KOPT-K1 (cell line): ENCODE measurements around the gene INHBB.

Experiments
- H3K27ac ChIP-seq: fragments of 200-600 bp; sonication (generic); 2 replicates; pipeline ENCODE4 v1.5.1; 2016; ENCODE audit warnings: antibody characterized with exemption, mild to moderate bottlenecking, low read depth, low read length; ENCODE audit not compliant: poor library complexity, severe bottlenecking
- H3K36me3 ChIP-seq: fragments of 200-600 bp; sonication (generic); 2 replicates; pipeline ENCODE4 v1.5.1; 2017; ENCODE audit warnings: antibody characterized with exemption, mild to moderate bottlenecking, low read length, moderate library complexity; ENCODE audit not compliant: insufficient read depth
- H3K9me3 ChIP-seq: fragments of 200-600 bp; sonication (generic); 2 replicates; pipeline ENCODE4 v1.5.1; 2017; ENCODE audit warnings: antibody characterized with exemption, low read length, mild to moderate bottlenecking; ENCODE audit not compliant: insufficient read depth, poor library complexity, severe bottlenecking

INHBB gene

GRCh38 chr2:120353931-120354330 is 8.0 kb downstream of the INHBB start:
- Histone ChIP-seq H3K9me3 (no peaks in the 10 kb centered on the region), H3K36me3 (no peaks in the 10 kb centered on the region), H3K27ac (no peak overlapping the region)

- H3K36me3 ChIP-seq: no peaks in the 10 kb centered on the region
- no peaks in the 10 kb centered on the region for H3K9me3 ChIP-seq
- no peak overlapping the region for H3K27ac ChIP-seq
Observed at GRCh38 chr2:120354467-120354866, 8.5 kb downstream of the INHBB start.

GRCh38 chr2:120354935-120355779 is 9.2 kb downstream of the INHBB start:
- H3K36me3 ChIP-seq: no peaks in the 10 kb centered on the region
- H3K9me3 ChIP-seq: no peaks in the 10 kb centered on the region
- no peak overlapping the region for H3K27ac ChIP-seq

- no peaks in the 10 kb centered on the region for H3K9me3 ChIP-seq
- H3K36me3 ChIP-seq: no peaks in the 10 kb centered on the region
- no peak overlapping the region for H3K27ac ChIP-seq
Observed at GRCh38 chr2:120355780-120356266, 9.9 kb downstream of the INHBB start.

- no peaks in the 10 kb centered on the region for H3K36me3 ChIP-seq
- no peaks in the 10 kb centered on the region for H3K9me3 ChIP-seq
- no peak overlapping the region for H3K27ac ChIP-seq
Observed at GRCh38 chr2:120357768-120358167, 11.8 kb downstream of the INHBB start.

GRCh38 chr2:120358734-120359465 is 13.0 kb downstream of the INHBB start:
- no peaks in the 10 kb centered on the region for H3K36me3 ChIP-seq
- H3K27ac ChIP-seq: no peak overlapping the region
- H3K9me3 ChIP-seq: no peaks in the 10 kb centered on the region

GRCh38 chr2:120360307-120360855 is 14.4 kb downstream of the INHBB start:
- Histone ChIP-seq H3K36me3 (no peaks in the 10 kb centered on the region), H3K9me3 (no peaks in the 10 kb centered on the region)

GRCh38 chr2:120362926-120363325 is 17.0 kb downstream of the INHBB start:
- Histone ChIP-seq H3K9me3 (no peaks in the 10 kb centered on the region), H3K36me3 (no peaks in the 10 kb centered on the region), H3K27ac (no peak overlapping the region)

More at GRCh38 chr2:120360307-120360855, 14.4 kb downstream of the INHBB start:
- no peak overlapping the region for H3K27ac ChIP-seq

- Histone ChIP-seq H3K27ac (no peak overlapping the region), H3K9me3 (no peaks in the 10 kb centered on the region), H3K36me3 (no peaks in the 10 kb centered on the region)
Observed at GRCh38 chr2:120365236-120365793, 19.4 kb downstream of the INHBB start.

GRCh38 chr2:120366698-120367097 is 20.8 kb downstream of the INHBB start:
- no peaks in the 10 kb centered on the region for H3K36me3 ChIP-seq
- no peak overlapping the region for H3K27ac ChIP-seq
- H3K9me3 ChIP-seq: no peaks in the 10 kb centered on the region

GRCh38 chr2:120367221-120367620 is 21.3 kb downstream of the INHBB start:
- H3K27ac ChIP-seq: no peak overlapping the region
- no peaks in the 10 kb centered on the region for H3K36me3 ChIP-seq
- no peaks in the 10 kb centered on the region for H3K9me3 ChIP-seq

- H3K36me3 ChIP-seq: no peaks in the 10 kb centered on the region
- H3K9me3 ChIP-seq: no peaks in the 10 kb centered on the region
- no peak overlapping the region for H3K27ac ChIP-seq
Observed at GRCh38 chr2:120367649-120368048, 21.7 kb downstream of the INHBB start.

- no peaks in the 10 kb centered on the region for H3K36me3 ChIP-seq
- H3K9me3 ChIP-seq: no peaks in the 10 kb centered on the region
- H3K27ac ChIP-seq: no peak overlapping the region
Observed at GRCh38 chr2:120368086-120368485, 22.1 kb downstream of the INHBB start.

- no peaks in the 10 kb centered on the region for H3K9me3 ChIP-seq
- no peaks in the 10 kb centered on the region for H3K36me3 ChIP-seq
- no peak overlapping the region for H3K27ac ChIP-seq
Observed at GRCh38 chr2:120369250-120369649, 23.3 kb downstream of the INHBB start.
